Naive thymus-derived CD4-positive, alpha-beta T cell (primary cell): ENCODE data around the gene PDE5A. TPM values are rescaled to one million over a fixed set of nuclear protein-coding genes. Genes with fewer than 3 reads are reported as not detected.

Experiments
- ATAC-seq: fragments of 150-1000 bp; cut with Tn5 transposase; 2 replicates; pipeline ENCODE4 v1.10.0; 2021; ENCODE audit warnings: mild to moderate bottlenecking, moderate library complexity
- CTCF ChIA-PET: fragments of 350-600 bp; sonication (Branson Sonifier 250); formaldehyde crosslinking; loops from one replicate; lab custom pipeline; 2021; ENCODE audit warnings: antibody characterized with exemption; lab: Charles Lee
- POLR2A ChIA-PET: fragments of 350-600 bp; sonication (Branson Sonifier 250); formaldehyde crosslinking; loops from one replicate; lab custom pipeline; 2021; ENCODE audit warnings: antibody characterized with exemption, inconsistent platforms; lab: Charles Lee
- DNase-seq, 9 donors: peaks; one replicate each; pipeline versions ENCODE4 v3.0.0 to v3.0.0-alpha.2; 2020 to 2022; ENCODE audit warnings: mixed read lengths in 1 of 9
- H3K27ac ChIP-seq: one replicate; pipeline ENCODE4 v1.7.0; 2013; ENCODE audit warnings: mild to moderate bottlenecking, low read depth, low read length, moderate library complexity
- H3K27me3 ChIP-seq, 2 donors: one replicate each; pipeline ENCODE4 v1.7.0; 2013; ENCODE audit warnings: low read length in 2 of 2, mild to moderate bottlenecking in 2 of 2, moderate library complexity in 2 of 2; ENCODE audit not compliant: control insufficient read depth in 2 of 2, insufficient read depth in 2 of 2
- H3K36me3 ChIP-seq, 3 experiments: 1 replicate in 2 of 3; 2 replicates in 1 of 3; pipeline ENCODE4 v1.7.0; 2013; ENCODE audit warnings: low read length in 3 of 3, mild to moderate bottlenecking in 3 of 3, moderate library complexity in 1 of 3; ENCODE audit not compliant: insufficient read depth in 3 of 3, control insufficient read depth in 2 of 3
- H3K4me1 ChIP-seq, 2 donors: one replicate each; pipeline ENCODE4 v1.7.0; 2013; ENCODE audit warnings: low read length in 2 of 2, mild to moderate bottlenecking in 2 of 2, moderate library complexity in 1 of 2; ENCODE audit not compliant: control insufficient read depth in 2 of 2, insufficient read depth in 2 of 2
- H3K4me3 ChIP-seq: 2 replicates; pipeline ENCODE4 v1.7.0; 2013; ENCODE audit warnings: mild to moderate bottlenecking, low read length
- H3K9me3 ChIP-seq, 3 experiments: 1 replicate in 2 of 3; 2 replicates in 1 of 3; pipeline ENCODE4 v1.7.0; 2013; ENCODE audit warnings: low read length in 3 of 3; ENCODE audit not compliant: control insufficient read depth in 2 of 3
- H3K27ac Mint-ChIP-seq, 9 donors: one replicate each; pipeline ENCODE4 v1.8.0; 2020 to 2022; ENCODE audit warnings: mixed read lengths in 9 of 9, mild to moderate bottlenecking in 8 of 9, moderate library complexity in 5 of 9, inconsistent platforms in 2 of 9
- H3K27me3 Mint-ChIP-seq, 5 donors: one replicate each; pipeline ENCODE4 v1.8.0; 2021 to 2022; ENCODE audit warnings: mixed read lengths in 5 of 5, mild to moderate bottlenecking in 1 of 5
- H3K36me3 Mint-ChIP-seq, 5 donors: one replicate each; pipeline ENCODE4 v1.8.0; 2020 to 2022; ENCODE audit warnings: mixed read lengths in 5 of 5, mild to moderate bottlenecking in 3 of 5, inconsistent platforms in 1 of 5
- H3K4me1 Mint-ChIP-seq, 7 donors: one replicate each; pipeline ENCODE4 v1.8.0; 2020 to 2022; ENCODE audit warnings: mixed read lengths in 7 of 7, mild to moderate bottlenecking in 3 of 7, inconsistent platforms in 1 of 7
- H3K4me3 Mint-ChIP-seq, 10 donors: one replicate each; pipeline ENCODE4 v1.8.0; 2020 to 2022; ENCODE audit warnings: mild to moderate bottlenecking in 10 of 10, mixed read lengths in 10 of 10, moderate library complexity in 6 of 10, inconsistent platforms in 2 of 10
- H3K9me3 Mint-ChIP-seq, 11 donors: one replicate each; pipeline ENCODE4 v1.8.0; 2020 to 2022; ENCODE audit warnings: mixed read lengths in 11 of 11, mild to moderate bottlenecking in 4 of 11, inconsistent platforms in 1 of 11, moderate library complexity in 1 of 11
- intact Hi-C, 2 donors: fragments of 100-400 bp; cut with micrococcal nuclease; formaldehyde crosslinking; loops; one replicate each; pipeline ENCODE4 v1.15.1; 2023
- polyA plus RNA-seq, 2 donors: library from polyadenylated mRNA; unstranded; fragments of 300-500 nt; fragmentation: Illumina TruSeq; gene quantifications; one replicate each; pipeline ENCODE4 v1.2.3, GENCODE V29; 2021
- total RNA-seq, 6 experiments: library from RNA in 5 of 6; stranded (reverse) in 5 of 6; gene quantifications; 1 replicate in 5 of 6; 2 replicates in 1 of 6; pipeline ENCODE4 v1.2.3 and lab custom pipeline; 2021 to 2026

The PDE5A gene
- total and polyA plus RNA-seq, 7 experiments from 2014 or later: 0.21 to 2.6 (median 0.65) TPM

DNA sequence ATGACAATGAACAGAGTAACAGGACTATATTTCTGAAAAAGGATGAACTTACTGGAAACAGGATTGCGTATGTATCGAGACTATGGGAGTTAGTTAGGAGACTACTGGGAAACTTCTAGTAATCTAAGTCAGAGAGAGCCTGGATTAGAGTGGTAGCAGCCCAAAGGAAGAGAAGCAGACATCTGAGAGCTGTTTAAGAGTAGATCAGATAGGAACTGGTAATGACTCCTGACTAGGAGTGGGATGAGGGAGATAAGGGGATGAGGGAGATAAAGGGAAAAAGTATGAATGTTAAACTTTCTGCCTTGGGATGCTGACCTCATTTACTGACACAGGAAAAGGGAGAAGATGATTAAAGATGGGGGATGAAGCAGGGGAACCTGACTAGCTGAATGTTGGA lies 116.2 kb downstream of the PDE5A start:
- no peak overlapping the region for H3K4me3 Mint-ChIP-seq
- DNase-seq (no peak), ATAC-seq (no peak)
- H3K36me3 Mint-ChIP-seq: peaks cover 4 to 29% (median 20%) of the 10 kb centered on the region in 5 donors
- no peaks in the 10 kb centered on the region for H3K27me3 Mint-ChIP-seq
- Histone ChIP-seq H3K27ac (no peak overlapping the region), H3K27me3 (no peaks in the 10 kb centered on the region), H3K9me3 (no peaks in the 10 kb centered on the region), H3K4me3 (no peak overlapping the region), H3K36me3 (peaks cover 0 to 34% (median 11%) of the 10 kb centered on the region in 3 experiments), H3K4me1 (no peaks in the 10 kb centered on the region)
- H3K9me3 Mint-ChIP-seq: no peaks in the 10 kb centered on the region
- ChIA-PET CTCF (no interaction called here), POLR2A (interaction anchor here (0.6 kb wide), 1 partner anchor 214 kb away, joined by 3 read pairs; no protein-coding TSS in a partner anchor)
- H3K27ac Mint-ChIP-seq: peak overlapping the region in 1 of 9 donors; percentile 8
- no peaks in the 10 kb centered on the region for H3K4me1 Mint-ChIP-seq
- intact Hi-C loops: no loop called here

DNA sequence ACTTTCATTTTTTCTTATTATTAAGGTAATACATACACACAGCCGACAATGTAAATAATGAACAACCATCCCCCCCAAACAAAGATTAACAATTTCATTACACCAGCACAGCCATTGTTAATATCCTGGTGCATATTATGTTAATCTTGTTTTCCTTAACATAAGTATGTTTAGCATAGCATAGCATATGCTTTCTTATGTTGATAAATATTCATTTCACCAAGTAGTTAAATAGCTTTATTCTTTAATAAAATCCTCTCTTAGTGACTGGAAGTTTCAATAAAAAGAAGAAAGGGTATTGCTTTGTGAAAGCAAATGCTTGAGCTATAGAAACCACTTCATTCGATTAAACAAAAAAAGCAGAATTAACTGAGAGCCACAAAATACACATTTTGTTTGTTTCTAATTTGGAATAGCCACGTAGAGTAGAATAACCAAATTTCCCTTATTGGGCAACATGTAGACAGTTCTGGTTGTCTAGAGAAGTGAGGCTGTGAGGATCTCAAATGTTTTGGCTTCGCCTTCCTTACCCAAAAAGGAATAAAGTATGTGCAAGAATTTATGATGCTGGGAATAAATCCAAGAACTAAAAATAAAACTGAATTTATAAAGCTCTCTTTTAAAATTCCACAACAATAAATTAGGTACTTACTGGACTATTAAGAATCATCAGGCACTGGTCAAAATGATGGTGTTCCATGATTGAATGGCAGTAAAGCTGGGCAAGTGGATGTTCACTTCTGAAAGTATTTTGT lies 118.0 kb downstream of the PDE5A start:
- Mint-ChIP-seq H3K27ac (no peak overlapping the region), H3K9me3 (no peaks in the 10 kb centered on the region), H3K4me3 (no peak overlapping the region), H3K4me1 (no peaks in the 10 kb centered on the region), H3K36me3 (peaks cover 4 to 32% (median 14%) of the 10 kb centered on the region in 5 donors), H3K27me3 (no peaks in the 10 kb centered on the region)
- Histone ChIP-seq H3K27ac (no peak overlapping the region), H3K27me3 (no peaks in the 10 kb centered on the region), H3K9me3 (no peaks in the 10 kb centered on the region), H3K4me1 (no peaks in the 10 kb centered on the region), H3K36me3 (peaks cover 0 to 28% (median 11%) of the 10 kb centered on the region in 3 experiments), H3K4me3 (no peak overlapping the region)
- ChIA-PET POLR2A (no interaction called here), CTCF (no interaction called here)
- ATAC-seq (no peak), DNase-seq (no peak)
- intact Hi-C loops: no loop called here

- peaks cover 4 to 35% (median 11%) of the 10 kb centered on the region in 5 donors for H3K36me3 Mint-ChIP-seq
- H3K9me3 Mint-ChIP-seq: no peaks in the 10 kb centered on the region
- POLR2A ChIA-PET: no interaction called here
- no peak for DNase-seq
- Histone ChIP-seq H3K27ac (no peak overlapping the region), H3K4me3 (no peak overlapping the region), H3K36me3 (peaks cover 0 to 14% (median 4%) of the 10 kb centered on the region in 3 experiments), H3K27me3 (no peaks in the 10 kb centered on the region), H3K9me3 (no peaks in the 10 kb centered on the region), H3K4me1 (no peaks in the 10 kb centered on the region)
- no peaks in the 10 kb centered on the region for H3K27me3 Mint-ChIP-seq
- intact Hi-C loops: no loop called here
- CTCF ChIA-PET: no interaction called here
- H3K4me3 Mint-ChIP-seq: no peak overlapping the region
- no peaks in the 10 kb centered on the region for H3K4me1 Mint-ChIP-seq
- no peak for ATAC-seq
- H3K27ac Mint-ChIP-seq: no peak overlapping the region
Measured at GRCh38 chr4:119508281-119508680, 120.3 kb downstream of the PDE5A start.

- peaks cover 0 to 21% (median 4%) of the 10 kb centered on the region in 5 donors for H3K36me3 Mint-ChIP-seq
- H3K36me3 ChIP-seq: peaks cover 0 to 2% (median 0%) of the 10 kb centered on the region in 3 experiments
- H3K9me3 ChIP-seq: no peaks in the 10 kb centered on the region
- peak overlapping the region in 1 of 9 donors; percentile 5 for H3K27ac Mint-ChIP-seq
- H3K27me3 Mint-ChIP-seq: no peaks in the 10 kb centered on the region
- intact Hi-C loops: no loop called here
- no peak for DNase-seq
- H3K4me3 ChIP-seq: no peak overlapping the region
- ChIA-PET CTCF (no interaction called here), POLR2A (interaction anchor here (0.7 kb wide), 1 partner anchor 1781 kb away, joined by 3 read pairs; no protein-coding TSS in a partner anchor)
- no peak overlapping the region for H3K4me3 Mint-ChIP-seq
- H3K27ac ChIP-seq: no peak overlapping the region
- H3K4me1 Mint-ChIP-seq: no peaks in the 10 kb centered on the region
- no peak for ATAC-seq
- H3K27me3 ChIP-seq: no peaks in the 10 kb centered on the region
- no peaks in the 10 kb centered on the region for H3K4me1 ChIP-seq
- H3K9me3 Mint-ChIP-seq: no peaks in the 10 kb centered on the region
Measured at GRCh38 chr4:119506806-119507205, 121.8 kb downstream of the PDE5A start.

DNA sequence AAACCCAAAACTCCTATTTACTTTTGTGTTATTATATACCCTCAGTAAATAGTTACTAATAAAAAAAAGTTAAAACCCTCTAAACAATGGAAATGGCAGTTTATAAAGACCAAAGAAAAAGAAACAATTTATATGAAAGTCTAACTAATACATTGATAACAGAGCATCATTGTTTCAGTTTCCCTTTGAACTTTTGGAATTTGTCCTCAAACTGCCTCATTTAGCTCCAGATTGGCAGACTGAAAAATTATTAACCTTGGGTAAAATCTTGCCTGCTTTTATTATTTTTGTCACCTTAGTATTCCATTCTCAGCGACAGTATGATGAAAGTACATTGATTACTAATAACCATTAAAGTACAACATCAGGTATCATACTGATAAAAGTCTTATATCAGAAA lies 124.0 kb downstream of the PDE5A start:
- no peak for ATAC-seq
- Mint-ChIP-seq H3K4me3 (no peak overlapping the region), H3K27ac (no peak overlapping the region), H3K9me3 (no peaks in the 10 kb centered on the region), H3K4me1 (no peaks in the 10 kb centered on the region), H3K27me3 (no peaks in the 10 kb centered on the region), H3K36me3 (peaks cover 0 to 34% (median 13%) of the 10 kb centered on the region in 5 donors)
- DNase-seq: no peak
- H3K27me3 ChIP-seq: no peaks in the 10 kb centered on the region
- H3K9me3 ChIP-seq: no peaks in the 10 kb centered on the region
- CTCF ChIA-PET: no interaction called here
- intact Hi-C loops: no loop called here
- no peaks in the 10 kb centered on the region for H3K4me1 ChIP-seq
- H3K36me3 ChIP-seq: peaks cover 0 to 12% (median 0%) of the 10 kb centered on the region in 3 experiments
- H3K27ac ChIP-seq: no peak overlapping the region
- POLR2A ChIA-PET: no interaction called here
- H3K4me3 ChIP-seq: no peak overlapping the region

GRCh38 chr4:119501740-119502139 lies 126.9 kb downstream of the PDE5A start:
- H3K4me3 Mint-ChIP-seq: no peak overlapping the region
- Histone ChIP-seq H3K4me1 (no peaks in the 10 kb centered on the region), H3K4me3 (no peak overlapping the region), H3K27me3 (no peaks in the 10 kb centered on the region), H3K9me3 (no peaks in the 10 kb centered on the region), H3K27ac (no peak overlapping the region), H3K36me3 (peaks cover 0 to 36% (median 0%) of the 10 kb centered on the region in 3 experiments)
- ATAC-seq (no peak), DNase-seq (no peak)
- no peaks in the 10 kb centered on the region for H3K27me3 Mint-ChIP-seq
- peaks cover 5 to 43% (median 8%) of the 10 kb centered on the region in 5 donors for H3K36me3 Mint-ChIP-seq
- peaks cover 0 to 10% (median 0%) of the 10 kb centered on the region in 7 donors for H3K4me1 Mint-ChIP-seq
- CTCF ChIA-PET: no interaction called here
- POLR2A ChIA-PET: no interaction called here
- H3K9me3 Mint-ChIP-seq: no peaks in the 10 kb centered on the region
- peak overlapping the region in 2 of 9 donors; percentile 17 to 55 for H3K27ac Mint-ChIP-seq
- intact Hi-C loops: no loop called here
